Esophagus squamous epithelium (tissue), 4 donors: Measurements from ENCODE around the gene KCNA5.

Experiments used
- CTCF ChIP-seq, 6 experiments: fragments of 450-650 bp in 4 of 6; fragments of 200-600 bp in 2 of 6; sonication (generic) in 2 of 6; IDR thresholded peaks; one replicate each; pipeline ENCODE4 v1.5.1; 2016 to 2019; ENCODE audit warnings: antibody characterized with exemption in 6 of 6, mild to moderate bottlenecking in 4 of 6, moderate library complexity in 4 of 6
- POLR2A ChIP-seq, 4 donors: fragments of 450-650 bp; IDR thresholded peaks; one replicate each; pipeline ENCODE4 v1.6.1; 2017; ENCODE audit warnings: antibody characterized with exemption in 4 of 4, mild to moderate bottlenecking in 4 of 4, moderate library complexity in 3 of 4

GRCh38 chr12:5072311-5072710 is 28.6 kb downstream of the KCNA5 start:
- TF ChIP-seq POLR2A (IDR thresholded peaks at IDR 0.05) = no peak
- no peak for TF ChIP-seq CTCF (IDR thresholded peaks at IDR 0.05)
